Coronary artery (tissue), 2 donors: ENCODE results near the gene AMZ1.
"Not testable (repeated sequence)": the region's sequence is repeated elsewhere in the genome, so short reads cannot be mapped to it uniquely, and the experiment has no call there.

Experiments used
- DNase-seq: peaks from one replicate; pipeline ENCODE4 v3.0.0-alpha.2; 2017; ENCODE audit warnings: low spot score
- H3K27ac ChIP-seq, 2 donors: fragments of 200-600 bp; sonication (generic); one replicate each; pipeline ENCODE4 v1.5.1; 2016 to 2019
- H3K4me3 ChIP-seq: fragments of 200-600 bp; sonication (generic); 2 replicates; pipeline ENCODE4 v1.5.1; 2016; ENCODE audit warnings: mild to moderate bottlenecking, moderate library complexity
- TF ChIP-seq, protein P1 (sequence below): fragments of 200-600 bp; sonication (generic); IDR thresholded peaks from one replicate; pipeline ENCODE4 v1.5.1; 2019; ENCODE audit warnings: antibody characterized with exemption

The AMZ1 gene

DNA sequence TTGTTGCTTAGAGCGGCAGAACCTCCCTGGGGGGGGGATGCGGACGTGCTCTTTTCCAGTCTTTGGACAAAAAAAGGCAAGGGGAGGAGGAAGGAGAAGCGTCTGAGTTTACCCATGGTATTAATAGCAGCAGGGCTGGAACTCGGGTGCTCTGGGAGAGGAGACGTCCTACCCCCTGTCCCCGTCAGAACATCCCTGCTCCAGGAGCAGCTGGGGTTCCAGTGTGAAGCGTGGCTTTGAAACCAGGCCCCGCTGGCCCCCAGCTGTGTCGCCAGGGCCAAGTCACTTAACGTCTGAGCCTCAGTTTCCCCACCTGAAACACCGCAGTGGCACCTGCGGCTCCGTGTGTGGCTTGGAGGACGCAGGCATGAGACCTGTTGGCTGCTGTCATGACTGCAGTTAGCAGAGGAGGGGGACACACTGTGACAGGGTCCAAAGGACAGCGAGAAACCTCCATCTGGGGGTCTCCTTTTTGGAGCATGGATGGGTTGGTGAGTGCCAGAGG lies 1.4 kb downstream of the AMZ1 start:
- TF ChIP-seq, protein P1, sequence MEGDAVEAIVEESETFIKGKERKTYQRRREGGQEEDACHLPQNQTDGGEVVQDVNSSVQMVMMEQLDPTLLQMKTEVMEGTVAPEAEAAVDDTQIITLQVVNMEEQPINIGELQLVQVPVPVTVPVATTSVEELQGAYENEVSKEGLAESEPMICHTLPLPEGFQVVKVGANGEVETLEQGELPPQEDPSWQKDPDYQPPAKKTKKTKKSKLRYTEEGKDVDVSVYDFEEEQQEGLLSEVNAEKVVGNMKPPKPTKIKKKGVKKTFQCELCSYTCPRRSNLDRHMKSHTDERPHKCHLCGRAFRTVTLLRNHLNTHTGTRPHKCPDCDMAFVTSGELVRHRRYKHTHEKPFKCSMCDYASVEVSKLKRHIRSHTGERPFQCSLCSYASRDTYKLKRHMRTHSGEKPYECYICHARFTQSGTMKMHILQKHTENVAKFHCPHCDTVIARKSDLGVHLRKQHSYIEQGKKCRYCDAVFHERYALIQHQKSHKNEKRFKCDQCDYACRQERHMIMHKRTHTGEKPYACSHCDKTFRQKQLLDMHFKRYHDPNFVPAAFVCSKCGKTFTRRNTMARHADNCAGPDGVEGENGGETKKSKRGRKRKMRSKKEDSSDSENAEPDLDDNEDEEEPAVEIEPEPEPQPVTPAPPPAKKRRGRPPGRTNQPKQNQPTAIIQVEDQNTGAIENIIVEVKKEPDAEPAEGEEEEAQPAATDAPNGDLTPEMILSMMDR, result no peak
- no peak for DNase-seq
- Histone ChIP-seq H3K27ac (no peak overlapping the region), H3K4me3 (peak overlapping the region; percentile 68)

DNA sequence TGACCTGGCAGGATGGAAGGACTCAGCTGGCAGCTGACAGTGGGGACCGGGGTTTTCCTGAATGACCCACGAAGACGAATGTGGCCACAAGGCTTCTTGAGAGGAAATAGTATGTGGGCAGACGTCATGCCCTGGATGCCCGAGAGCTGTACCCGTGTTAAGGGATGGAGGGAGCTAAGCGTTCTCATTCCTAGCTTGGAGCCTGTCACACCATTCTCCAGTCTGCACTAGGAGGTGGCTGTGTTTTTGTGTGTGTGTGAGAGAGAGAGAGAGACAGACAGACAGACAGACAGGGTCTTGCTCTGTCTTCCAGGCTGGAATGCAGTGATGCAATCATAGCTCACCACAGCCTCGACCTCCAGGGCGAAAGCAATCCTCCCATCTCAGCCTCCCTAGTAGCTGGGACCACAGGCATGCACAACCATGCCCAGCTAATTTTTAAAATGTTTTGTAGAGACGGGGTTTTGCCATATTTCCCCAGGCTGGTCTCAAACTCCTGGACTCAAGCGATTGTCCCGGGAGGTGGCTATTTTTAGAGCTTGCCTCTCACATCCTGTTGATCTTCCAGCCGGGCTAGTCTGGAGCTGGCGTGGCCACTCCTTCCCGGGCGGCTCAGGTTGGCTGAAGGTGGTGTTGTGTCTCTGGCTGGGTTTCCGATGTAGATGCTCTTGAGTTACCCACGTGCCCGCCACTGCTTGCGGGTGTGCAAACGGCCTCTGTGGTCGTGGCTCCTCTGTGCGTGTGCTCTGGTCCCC lies 2.1 kb downstream of the AMZ1 start:
- TF ChIP-seq, protein P1, result no peak
- no peak overlapping the region for H3K4me3 ChIP-seq
- no peak overlapping the region for H3K27ac ChIP-seq

DNA sequence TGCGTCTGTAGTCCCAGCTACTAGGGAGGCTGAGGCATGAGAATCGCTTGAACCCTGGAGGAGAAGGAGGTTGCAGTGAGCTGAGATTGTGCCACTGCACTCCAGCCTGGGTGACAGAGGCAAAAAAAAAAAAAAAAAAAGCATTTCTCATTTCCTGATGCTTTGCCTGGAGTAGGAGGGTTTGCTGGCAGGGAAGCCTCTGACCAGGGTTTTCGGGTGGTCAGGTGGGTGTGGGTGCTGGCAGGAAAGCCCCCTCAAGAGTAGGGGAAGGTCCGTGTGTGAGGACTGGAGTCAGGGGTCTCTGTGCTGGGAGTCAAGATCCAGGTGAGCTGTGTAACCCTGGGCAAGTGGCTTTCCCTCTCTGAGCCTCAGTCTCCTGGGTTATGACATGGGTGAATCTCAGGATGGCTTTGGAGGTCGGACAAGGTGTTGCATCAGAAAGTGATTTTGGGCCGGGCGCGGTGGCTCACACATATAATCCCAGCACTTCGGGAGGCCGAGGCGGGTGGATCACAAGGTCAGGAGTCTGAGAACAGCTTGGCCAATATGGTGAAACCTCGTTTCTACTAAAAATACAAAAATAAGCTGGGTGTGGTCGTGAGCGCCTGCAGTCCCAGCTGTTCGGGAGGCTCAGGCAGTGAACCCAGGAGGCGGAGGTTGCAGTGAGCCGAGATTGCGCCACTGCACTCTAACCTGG lies 3.2 kb downstream of the AMZ1 start:
- TF ChIP-seq, protein P1, result no peak
- H3K27ac ChIP-seq, result no peak overlapping the region
- DNase-seq, result no peak
- no peak overlapping the region for H3K4me3 ChIP-seq

More for the DNA sequence above, 2.1 kb downstream of the AMZ1 start:
- DNase-seq, result no peak

DNA sequence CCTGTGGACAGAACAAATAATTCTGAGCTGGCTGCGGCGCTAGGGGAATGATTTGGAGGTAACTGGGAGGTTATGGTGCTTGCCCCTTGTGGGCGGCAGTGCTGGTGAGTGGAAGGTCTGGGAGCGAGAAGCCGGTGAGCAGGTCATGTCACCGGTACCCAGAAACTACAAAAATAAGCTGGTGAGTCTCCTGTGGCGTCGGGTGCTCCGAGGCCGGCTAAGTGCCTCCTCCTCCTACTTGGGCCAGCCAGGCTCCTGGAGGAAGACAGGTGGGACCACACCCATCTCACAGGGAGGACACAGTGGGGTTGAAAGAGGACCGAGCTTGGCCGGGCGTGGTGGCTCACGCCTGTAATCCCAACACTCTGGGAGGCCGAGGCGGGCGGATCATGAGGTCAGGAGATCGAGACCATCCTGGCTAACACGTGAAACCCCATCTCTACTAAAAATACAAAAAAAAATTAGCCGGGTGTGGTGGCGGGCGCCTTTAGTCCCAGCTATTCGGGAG lies 4.0 kb downstream of the AMZ1 start:
- H3K4me3 ChIP-seq, H3K27ac ChIP-seq, DNase-seq: not testable (repeated sequence)

DNA sequence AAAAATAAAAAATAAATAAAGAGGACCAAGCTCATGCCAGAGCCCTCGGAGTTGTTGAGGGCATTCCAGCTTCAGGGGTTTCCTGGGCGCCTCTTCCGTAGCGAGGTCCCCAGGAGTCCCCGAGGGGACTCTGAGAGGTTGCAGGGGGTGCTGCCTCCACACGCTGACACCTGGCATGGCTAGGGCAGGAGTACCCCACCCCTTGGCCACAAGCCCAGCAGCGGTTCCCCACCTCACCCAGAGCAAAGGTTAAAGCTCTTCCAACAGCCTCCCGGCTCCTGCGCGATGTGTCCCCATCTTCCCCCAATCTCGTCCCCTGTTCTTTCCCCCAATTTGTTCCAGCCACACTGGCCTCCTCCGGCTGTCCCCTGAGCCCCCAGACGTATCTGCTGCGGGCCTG lies 4.5 kb downstream of the AMZ1 start:
- TF ChIP-seq, protein P1, result no peak
- DNase-seq, result no peak
- no peak overlapping the region for H3K4me3 ChIP-seq
- no peak overlapping the region for H3K27ac ChIP-seq

DNA sequence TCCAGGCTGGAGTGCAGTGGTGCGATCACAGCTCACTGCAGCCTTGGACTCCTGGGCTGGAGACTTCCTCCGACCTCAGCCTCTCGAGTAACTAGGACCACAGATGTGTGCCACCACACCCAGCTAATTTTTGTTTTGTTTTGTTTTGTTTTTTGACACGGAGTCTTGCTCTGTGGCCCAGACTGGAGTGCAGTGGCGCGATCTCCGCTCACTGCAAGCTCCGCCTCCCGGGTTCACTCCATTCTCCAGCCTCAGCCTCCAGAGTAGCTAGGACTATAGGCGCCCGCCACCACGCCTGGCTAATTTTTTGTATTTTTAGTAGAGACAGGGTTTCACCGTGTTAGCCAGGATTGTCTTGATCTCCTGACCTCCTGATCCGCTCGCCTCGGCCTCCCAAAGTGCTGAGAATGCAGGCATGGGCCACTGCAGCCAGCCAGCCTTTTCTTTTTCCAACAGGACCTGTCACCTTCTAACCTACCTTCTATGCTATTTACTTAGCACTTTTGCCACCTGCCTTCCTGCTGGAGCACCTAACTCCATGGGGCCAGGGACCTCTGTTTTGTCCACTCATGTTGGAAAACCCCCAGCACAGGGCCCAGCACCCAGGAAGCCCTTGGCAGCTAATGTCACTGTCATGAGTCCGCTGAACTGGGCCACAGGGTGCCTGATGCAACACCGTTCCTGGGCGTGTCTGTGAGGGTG lies 5.6 kb downstream of the AMZ1 start:
- not testable (repeated sequence) for H3K4me3 ChIP-seq, H3K27ac ChIP-seq, DNase-seq

DNA sequence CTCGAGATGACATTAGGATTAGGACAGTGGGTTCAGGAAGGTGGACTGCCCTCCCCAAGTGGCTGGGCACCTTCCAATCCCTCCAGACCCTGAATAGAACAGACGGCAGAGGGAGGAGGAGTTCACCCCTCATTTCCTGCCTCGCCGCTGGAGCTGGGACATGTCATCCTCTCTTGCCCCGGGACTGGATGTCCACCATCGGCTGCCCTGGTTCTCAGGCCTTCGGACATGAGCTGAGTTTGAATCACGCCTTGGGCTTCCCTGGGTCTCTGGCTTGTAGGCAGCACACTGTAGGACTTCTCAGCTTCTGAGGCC lies 6.1 kb downstream of the AMZ1 start:
- DNase-seq, H3K27ac ChIP-seq, H3K4me3 ChIP-seq: not testable (repeated sequence)

DNA sequence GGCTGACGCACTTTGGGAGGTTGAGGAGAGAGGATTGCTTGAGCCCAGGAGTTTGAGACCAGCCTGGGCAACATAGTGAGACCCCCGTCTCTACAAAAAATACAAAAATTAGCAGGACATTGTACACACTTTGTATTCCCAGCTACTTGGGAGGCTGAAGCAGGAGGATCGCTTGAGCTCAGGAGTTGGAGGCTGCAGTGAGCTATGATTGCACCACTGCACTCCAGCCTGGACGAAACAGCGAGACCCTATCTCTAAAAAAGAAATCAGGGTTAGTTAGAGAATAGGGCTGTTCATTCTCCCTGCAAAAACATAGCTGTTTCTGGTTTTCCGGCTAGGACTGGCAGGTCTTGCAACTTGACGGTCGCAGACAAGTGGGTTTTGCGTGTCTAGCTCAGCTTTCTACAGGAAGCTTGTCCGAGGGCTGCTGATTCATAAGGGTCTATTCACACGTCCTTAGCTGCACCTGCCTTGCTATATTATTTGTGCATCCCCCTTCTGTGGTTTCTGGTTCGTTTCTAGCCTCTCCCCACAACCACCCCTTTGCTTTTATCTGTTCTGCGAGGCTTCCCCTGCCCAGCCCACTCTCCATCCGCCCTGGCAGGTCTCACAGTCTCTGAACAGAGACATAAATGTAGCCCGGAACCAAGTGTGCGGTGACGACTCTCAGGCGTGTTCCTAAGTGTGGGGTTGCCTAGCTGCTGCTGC lies 10.7 kb downstream of the AMZ1 start:
- TF ChIP-seq, protein P1, result no peak
- DNase-seq, result no peak

More for the DNA sequence above, 10.7 kb downstream of the AMZ1 start:
- no peak overlapping the region for H3K4me3 ChIP-seq
- H3K27ac ChIP-seq, result no peak overlapping the region
